Neuronal stem cell (in vitro differentiated cells): Measurements from ENCODE around the gene CALML5.

Experiments
- DNase-seq: peaks from one replicate; pipeline ENCODE4 v3.0.0-alpha.2; 2013; ENCODE audit warnings: low spot score
- H2AFZ ChIP-seq: one replicate; pipeline ENCODE4 v1.6.1; 2013; ENCODE audit warnings: mild to moderate bottlenecking, low read length, inconsistent platforms
- H2AK5ac ChIP-seq: 2 replicates; pipeline ENCODE4 v1.6.1; 2013; ENCODE audit warnings: low read depth, mild to moderate bottlenecking, inconsistent platforms, low read length, moderate library complexity, mixed read lengths
- H2BK120ac ChIP-seq: 2 replicates; pipeline ENCODE4 v1.6.1; 2013; ENCODE audit warnings: low read depth, mild to moderate bottlenecking, inconsistent platforms, low read length, moderate library complexity, mixed read lengths
- H2BK12ac ChIP-seq: one replicate; pipeline ENCODE4 v1.6.1; 2013; ENCODE audit warnings: low read length, inconsistent platforms
- H2BK15ac ChIP-seq: 2 replicates; pipeline ENCODE4 v1.6.1; 2013; ENCODE audit warnings: mild to moderate bottlenecking, low read length, inconsistent platforms, mixed read lengths
- H2BK5ac ChIP-seq: one replicate; pipeline ENCODE4 v1.6.1; 2013; ENCODE audit warnings: inconsistent platforms, mild to moderate bottlenecking, low read length, moderate library complexity
- H3K14ac ChIP-seq: one replicate; pipeline ENCODE4 v1.6.1; 2013; ENCODE audit warnings: low read length, inconsistent platforms
- H3K18ac ChIP-seq: 2 replicates; pipeline ENCODE4 v1.6.1; 2013; ENCODE audit warnings: low read length, inconsistent platforms
- H3K23ac ChIP-seq: 2 replicates; pipeline ENCODE4 v1.6.1; 2013; ENCODE audit warnings: low read depth, mild to moderate bottlenecking, mixed read lengths, low read length, inconsistent platforms; ENCODE audit not compliant: poor library complexity
- H3K27ac ChIP-seq: replicated peaks from 3 replicates; pipeline ENCODE4 v1.5.1; 2013; ENCODE audit warnings: low read length, inconsistent platforms
- H3K27me3 ChIP-seq, 3 experiments: 2 replicates each; pipeline ENCODE4 v1.6.1; 2013; ENCODE audit warnings: low read length in 3 of 3, mild to moderate bottlenecking in 2 of 3, inconsistent platforms in 1 of 3, low read depth in 1 of 3, mixed read lengths in 1 of 3, moderate library complexity in 1 of 3; ENCODE audit not compliant: control insufficient read depth in 3 of 3, insufficient read depth in 3 of 3
- H3K36me3 ChIP-seq, 2 donors: replicated peaks in 1 of 2; 2 replicates each; pipeline ENCODE4 v1.6.1; 2013; ENCODE audit warnings: low read length in 2 of 2; ENCODE audit not compliant: control insufficient read depth in 2 of 2, insufficient read depth in 2 of 2
- H3K4ac ChIP-seq: 2 replicates; pipeline ENCODE4 v1.6.1; 2013; ENCODE audit warnings: inconsistent platforms, mild to moderate bottlenecking, low read length, moderate library complexity
- H3K4me1 ChIP-seq, 2 donors: 1 replicate in 1 of 2; 2 replicates in 1 of 2; pipeline ENCODE4 v1.6.1; 2013; ENCODE audit warnings: low read length in 2 of 2, low read depth in 1 of 2; ENCODE audit not compliant: control insufficient read depth in 2 of 2, insufficient read depth in 1 of 2
- H3K4me2 ChIP-seq: one replicate; pipeline ENCODE4 v1.6.1; 2013; ENCODE audit warnings: mild to moderate bottlenecking, low read length, inconsistent platforms; ENCODE audit not compliant: insufficient read depth, poor library complexity, severe bottlenecking
- H3K4me3 ChIP-seq, 2 donors: 2 replicates each; pipeline ENCODE4 v1.5.1; 2013; ENCODE audit warnings: low read length in 2 of 2, mild to moderate bottlenecking in 2 of 2, inconsistent platforms in 1 of 2, moderate library complexity in 1 of 2
- H3K79me1 ChIP-seq: one replicate; pipeline ENCODE4 v1.6.1; 2013; ENCODE audit warnings: low read depth, mild to moderate bottlenecking, inconsistent platforms, low read length, moderate library complexity
- H3K9ac ChIP-seq: one replicate; pipeline ENCODE4 v1.6.1; 2013; ENCODE audit warnings: mild to moderate bottlenecking, low read depth, low read length, inconsistent platforms; ENCODE audit not compliant: poor library complexity
- H3K9me3 ChIP-seq, 2 donors: replicated peaks in 1 of 2; 2 replicates each; pipeline versions ENCODE3 to v1.6.1; 2013; ENCODE audit warnings: low read length in 2 of 2, mild to moderate bottlenecking in 2 of 2, inconsistent platforms in 1 of 2, low read depth in 1 of 2, mixed read lengths in 1 of 2, moderate library complexity in 1 of 2; ENCODE audit not compliant: control insufficient read depth in 2 of 2, insufficient read depth in 1 of 2
- H4K8ac ChIP-seq: one replicate; pipeline ENCODE4 v1.6.1; 2013; ENCODE audit warnings: low read depth, mild to moderate bottlenecking, inconsistent platforms, low read length, moderate library complexity
- H4K91ac ChIP-seq: one replicate; pipeline ENCODE4 v1.6.1; 2013; ENCODE audit warnings: low read length, low read depth, mild to moderate bottlenecking, inconsistent platforms; ENCODE audit not compliant: poor library complexity
- WGBS, 2 donors: extraction: QIAGEN DNeasy Blood & Tissue Kit; methylation state at CpG; one replicate each; pipeline ENCODE4 v1.1.7; 2013; ENCODE audit warnings: missing lambda C conversion rate in 2 of 2, mixed read lengths in 1 of 2; ENCODE audit not compliant: insufficient read length in 2 of 2, insufficient replicate concordance in 1 of 2; ENCODE audit errors: extremely low coverage in 2 of 2; 5-methylcytosine and 5-hydroxymethylcytosine counted together

CALML5 gene

GRCh38 chr10:5511231-5511884 is 12.0 kb upstream of the CALML5 start:
- no peak overlapping the region for H3K18ac ChIP-seq
- WGBS, 2 donors = no CpG with 5 or more reads among the region's 32 CpGs
- H2BK120ac ChIP-seq = no peak overlapping the region
- no peak overlapping the region for H3K4ac ChIP-seq
- no peak overlapping the region for H3K9ac ChIP-seq
- H2BK5ac ChIP-seq = no peak overlapping the region
- H3K4me3 ChIP-seq = no peak overlapping the region
- H3K27ac ChIP-seq = no peak overlapping the region
- no peak overlapping the region for H2BK15ac ChIP-seq
- no peak overlapping the region for H4K8ac ChIP-seq
- peaks cover 4 to 7% of the 10 kb centered on the region in 2 donors for H3K4me1 ChIP-seq
- H3K14ac ChIP-seq = no peak overlapping the region
- H3K9me3 ChIP-seq = peaks cover 0 to 2% of the 10 kb centered on the region in 2 donors
- no peak overlapping the region for H4K91ac ChIP-seq
- no peaks in the 10 kb centered on the region for H3K79me1 ChIP-seq
- H3K23ac ChIP-seq = no peak overlapping the region
- DNase-seq = no peak
- no peaks in the 10 kb centered on the region for H3K36me3 ChIP-seq
- no peak overlapping the region for H2AFZ ChIP-seq
- peaks cover 0 to 12% (median 0%) of the 10 kb centered on the region in 3 experiments for H3K27me3 ChIP-seq
- H3K4me2 ChIP-seq = no peak overlapping the region
- H2AK5ac ChIP-seq = no peak overlapping the region
- no peak overlapping the region for H2BK12ac ChIP-seq

- no peak overlapping the region for H3K27ac ChIP-seq
- H3K79me1 ChIP-seq = no peaks in the 10 kb centered on the region
- H3K27me3 ChIP-seq = peaks cover 0 to 12% (median 0%) of the 10 kb centered on the region in 3 experiments
- H3K18ac ChIP-seq = no peak overlapping the region
- no peak overlapping the region for H2BK120ac ChIP-seq
- peaks cover 0 to 2% of the 10 kb centered on the region in 2 donors for H3K9me3 ChIP-seq
- H3K36me3 ChIP-seq = no peaks in the 10 kb centered on the region
- H3K14ac ChIP-seq = no peak overlapping the region
- H3K4me3 ChIP-seq = no peak overlapping the region
- no peak overlapping the region for H3K4ac ChIP-seq
- H4K8ac ChIP-seq = no peak overlapping the region
- H2BK5ac ChIP-seq = no peak overlapping the region
- H2AFZ ChIP-seq = no peak overlapping the region
- no CpG with 5 or more reads among the region's 16 CpGs for WGBS, 2 donors
- H3K4me2 ChIP-seq = no peak overlapping the region
- no peak overlapping the region for H4K91ac ChIP-seq
- no peak overlapping the region for H2AK5ac ChIP-seq
- no peak overlapping the region for H3K9ac ChIP-seq
- no peak overlapping the region for H2BK15ac ChIP-seq
- no peak overlapping the region for H2BK12ac ChIP-seq
- no peak for DNase-seq
- peaks cover 4 to 7% of the 10 kb centered on the region in 2 donors for H3K4me1 ChIP-seq
- no peak overlapping the region for H3K23ac ChIP-seq
Observed at GRCh38 chr10:5510281-5511072, 11.1 kb upstream of the CALML5 start.

- peaks cover 0 to 2% of the 10 kb centered on the region in 2 donors for H3K9me3 ChIP-seq
- peaks cover 4 to 7% of the 10 kb centered on the region in 2 donors for H3K4me1 ChIP-seq
- no peak overlapping the region for H4K8ac ChIP-seq
- H3K36me3 ChIP-seq = no peaks in the 10 kb centered on the region
- H2BK120ac ChIP-seq = no peak overlapping the region
- H4K91ac ChIP-seq = no peak overlapping the region
- DNase-seq = no peak
- H3K27me3 ChIP-seq = peaks cover 0 to 12% (median 0%) of the 10 kb centered on the region in 3 experiments
- peak overlapping the region; percentile 13 for H3K18ac ChIP-seq
- no peak overlapping the region for H2AK5ac ChIP-seq
- H3K14ac ChIP-seq = no peak overlapping the region
- no peak overlapping the region for H3K9ac ChIP-seq
- no peaks in the 10 kb centered on the region for H3K79me1 ChIP-seq
- H2BK5ac ChIP-seq = no peak overlapping the region
- H3K4ac ChIP-seq = no peak overlapping the region
- H3K23ac ChIP-seq = no peak overlapping the region
- H2BK12ac ChIP-seq = no peak overlapping the region
- H2AFZ ChIP-seq = no peak overlapping the region
- H3K4me2 ChIP-seq = no peak overlapping the region
- no peak overlapping the region for H3K4me3 ChIP-seq
- H2BK15ac ChIP-seq = no peak overlapping the region
- no CpG with 5 or more reads among the region's 11 CpGs for WGBS, 2 donors
- no peak overlapping the region for H3K27ac ChIP-seq
Observed at GRCh38 chr10:5509691-5510090, 10.3 kb upstream of the CALML5 start.

- DNase-seq = no peak
- Histone ChIP-seq H3K4me2 (no peak overlapping the region), H4K91ac (no peak overlapping the region), H3K4me3 (no peak overlapping the region), H2BK15ac (no peak overlapping the region), H4K8ac (no peak overlapping the region), H3K14ac (no peak overlapping the region), H3K4me1 (peaks cover 1 to 7% of the 10 kb centered on the region in 2 donors), H3K27me3 (peaks cover 0 to 13% (median 0%) of the 10 kb centered on the region in 3 experiments), H2BK120ac (no peak overlapping the region), H3K4ac (no peak overlapping the region), H2BK12ac (no peak overlapping the region), H3K79me1 (no peaks in the 10 kb centered on the region), H3K27ac (no peak overlapping the region), H3K9me3 (peaks cover 0 to 2% of the 10 kb centered on the region in 2 donors), H3K18ac (no peak overlapping the region), H2AFZ (no peak overlapping the region), H3K23ac (no peak overlapping the region), H2BK5ac (no peak overlapping the region), H3K36me3 (no peaks in the 10 kb centered on the region), H2AK5ac (no peak overlapping the region), H3K9ac (no peak overlapping the region)
- WGBS, 2 donors = no CpG with 5 or more reads among the region's 9 CpGs
Observed at GRCh38 chr10:5509236-5509635, 9.9 kb upstream of the CALML5 start.
